Panc1 (cell line): ENCODE data around the gene BICRAL.
"Not testable (repeated sequence)": the region's sequence is repeated elsewhere in the genome, so short reads cannot be mapped to it uniquely, and the experiment has no call there.

Source experiments
- POLR2AphosphoS5 ChIP-seq: IDR thresholded peaks from 2 replicates; pipeline ENCODE4 v1.6.1; 2012; ENCODE audit warnings: mild to moderate bottlenecking, low read depth, low read length, moderate library complexity
- REST ChIP-seq, 2 experiments: IDR thresholded peaks; 2 replicates each; pipeline ENCODE4 v1.6.1; 2011 to 2012; ENCODE audit warnings: low read depth in 2 of 2, control low read depth in 1 of 2, low read length in 1 of 2, mild to moderate bottlenecking in 1 of 2, moderate library complexity in 1 of 2; ENCODE audit not compliant: insufficient read depth in 1 of 2
- SIN3A ChIP-seq: IDR thresholded peaks from 2 replicates; pipeline ENCODE4 v1.6.1; 2012; ENCODE audit warnings: low read depth, mild to moderate bottlenecking, low read length, moderate library complexity, borderline replicate concordance; ENCODE audit not compliant: insufficient read depth
- TF ChIP-seq, protein P1 (sequence below): fragments of 450-650 bp; IDR thresholded peaks from 2 replicates; pipeline ENCODE4 v1.5.1; 2017; ENCODE audit warnings: mild to moderate bottlenecking

GRCh38 chr6:42797696-42798095 lies 15.8 kb downstream of the BICRAL start:
- not testable (repeated sequence) for TF ChIP-seq POLR2AphosphoS5; REST (IDR thresholded peaks at IDR 0.05; ENCODE audit: insufficient read depth in 1 of 2, low read depth in 2 of 2, low read length in 1 of 2); SIN3A
- TF ChIP-seq, protein P1, sequence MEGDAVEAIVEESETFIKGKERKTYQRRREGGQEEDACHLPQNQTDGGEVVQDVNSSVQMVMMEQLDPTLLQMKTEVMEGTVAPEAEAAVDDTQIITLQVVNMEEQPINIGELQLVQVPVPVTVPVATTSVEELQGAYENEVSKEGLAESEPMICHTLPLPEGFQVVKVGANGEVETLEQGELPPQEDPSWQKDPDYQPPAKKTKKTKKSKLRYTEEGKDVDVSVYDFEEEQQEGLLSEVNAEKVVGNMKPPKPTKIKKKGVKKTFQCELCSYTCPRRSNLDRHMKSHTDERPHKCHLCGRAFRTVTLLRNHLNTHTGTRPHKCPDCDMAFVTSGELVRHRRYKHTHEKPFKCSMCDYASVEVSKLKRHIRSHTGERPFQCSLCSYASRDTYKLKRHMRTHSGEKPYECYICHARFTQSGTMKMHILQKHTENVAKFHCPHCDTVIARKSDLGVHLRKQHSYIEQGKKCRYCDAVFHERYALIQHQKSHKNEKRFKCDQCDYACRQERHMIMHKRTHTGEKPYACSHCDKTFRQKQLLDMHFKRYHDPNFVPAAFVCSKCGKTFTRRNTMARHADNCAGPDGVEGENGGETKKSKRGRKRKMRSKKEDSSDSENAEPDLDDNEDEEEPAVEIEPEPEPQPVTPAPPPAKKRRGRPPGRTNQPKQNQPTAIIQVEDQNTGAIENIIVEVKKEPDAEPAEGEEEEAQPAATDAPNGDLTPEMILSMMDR = not testable (repeated sequence)
